Measurements from ENCODE around the gene HOXB6. TPM values are rescaled to one million over a fixed set of nuclear protein-coding genes. Genes with fewer than 3 reads are reported as not detected.

Gene HOXB6
- total RNA-seq (0.12 TPM in 1 of 2 replicates, not detected in the other), polyA plus RNA-seq (not detected in 2 replicates)

- Histone ChIP-seq H3K27me3 (peaks cover 100% of the 10 kb centered on the region), H3K36me3 (no peaks in the 10 kb centered on the region), H3K4me1 (ENCODE audit: low read depth) (no peaks in the 10 kb centered on the region), H3K27ac (no peak within 1 kb of the TSS), H3K4me3 (no peak within 1 kb of the TSS), H3K9me3 (ENCODE audit: low read depth) (no peaks in the 10 kb centered on the region)
- no peak for TF ChIP-seq CTCF (IDR thresholded peaks at IDR 0.05; ENCODE audit: low read depth, low read length)
- no peak for DNase-seq (ENCODE audit: low read depth in 1 of 2, low spot score in 1 of 2)
Measured at GRCh38 chr17:48604770-48605329, at the start of gene HOXB6. HOXB6 (minus strand) TSS chr17:48604986; CDS start chr17:48598150, 6,836 bp downstream.

GRCh38 chr17:48649741-48650140 is 45.0 kb upstream of the HOXB6 start:
- no peaks in the 10 kb centered on the region for H3K9me3 ChIP-seq (ENCODE audit: low read depth)
- DNase-seq (ENCODE audit: low read depth in 1 of 2, low spot score in 1 of 2): no peak
- H3K4me3 ChIP-seq: no peak overlapping the region
- TF ChIP-seq CTCF (IDR thresholded peaks at IDR 0.05; ENCODE audit: low read depth, low read length): no peak
- no peaks in the 10 kb centered on the region for H3K36me3 ChIP-seq
- no peaks in the 10 kb centered on the region for H3K4me1 ChIP-seq (ENCODE audit: low read depth)
- peaks cover 94% of the 10 kb centered on the region for H3K27me3 ChIP-seq
- H3K27ac ChIP-seq: no peak overlapping the region

- Histone ChIP-seq H3K9me3 (ENCODE audit: low read depth) (no peaks in the 10 kb centered on the region), H3K4me3 (no peak overlapping the region), H3K27me3 (peaks cover 97% of the 10 kb centered on the region), H3K36me3 (no peaks in the 10 kb centered on the region), H3K4me1 (ENCODE audit: low read depth) (no peaks in the 10 kb centered on the region), H3K27ac (no peak overlapping the region)
- DNase-seq (ENCODE audit: low read depth in 1 of 2, low spot score in 1 of 2): no peak
- no peak for TF ChIP-seq CTCF (IDR thresholded peaks at IDR 0.05; ENCODE audit: low read depth, low read length)
Measured at GRCh38 chr17:48647963-48648245, 43.1 kb upstream of the HOXB6 start.

- Histone ChIP-seq H3K9me3 (ENCODE audit: low read depth) (no peaks in the 10 kb centered on the region), H3K36me3 (no peaks in the 10 kb centered on the region), H3K27ac (no peak overlapping the region), H3K27me3 (peaks cover 98% of the 10 kb centered on the region), H3K4me3 (no peak overlapping the region), H3K4me1 (ENCODE audit: low read depth) (no peaks in the 10 kb centered on the region)
- TF ChIP-seq CTCF (IDR thresholded peaks at IDR 0.05; ENCODE audit: low read depth, low read length): no peak
- no peak for DNase-seq (ENCODE audit: low read depth in 1 of 2, low spot score in 1 of 2)
Measured at GRCh38 chr17:48647103-48647962, 42.5 kb upstream of the HOXB6 start.

- no peaks in the 10 kb centered on the region for H3K4me1 ChIP-seq (ENCODE audit: low read depth)
- TF ChIP-seq CTCF (IDR thresholded peaks at IDR 0.05; ENCODE audit: low read depth, low read length): no peak
- no peak overlapping the region for H3K27ac ChIP-seq
- DNase-seq (ENCODE audit: low read depth in 1 of 2, low spot score in 1 of 2): no peak
- H3K27me3 ChIP-seq: peaks cover 98% of the 10 kb centered on the region
- H3K4me3 ChIP-seq: no peak overlapping the region
- no peaks in the 10 kb centered on the region for H3K9me3 ChIP-seq (ENCODE audit: low read depth)
- H3K36me3 ChIP-seq: no peaks in the 10 kb centered on the region
Measured at GRCh38 chr17:48646183-48647102, 41.7 kb upstream of the HOXB6 start.

Data from cardiac muscle cell (in vitro differentiated cells and primary cell).